NOMO-1 treated with DMSO at 0.1 percent for 48 hours (cell line): ENCODE results near the gene KIF5A.

Experiments
- DNase-seq: peaks from one replicate; lab custom pipeline; 2025; ENCODE audit not compliant: unreplicated experiment; lab: John Stamatoyannopoulos, UW

KIF5A gene

GRCh38 chr12:57604992-57605810, 55.4 kb downstream of the KIF5A start:
- DNase-seq, result no peak

- DNase-seq, result no peak
Observed at GRCh38 chr12:57605811-57606311, 56.0 kb downstream of the KIF5A start.

- DNase-seq, result no peak
Observed at GRCh38 chr12:57606399-57606798, 56.6 kb downstream of the KIF5A start.

- DNase-seq, result no peak
Observed at GRCh38 chr12:57606821-57607220, 57.0 kb downstream of the KIF5A start.

GRCh38 chr12:57607958-57608663, 58.3 kb downstream of the KIF5A start:
- no peak for DNase-seq

GRCh38 chr12:57609101-57609780, 59.4 kb downstream of the KIF5A start:
- DNase-seq, result no peak

GRCh38 chr12:57609781-57610553, 60.1 kb downstream of the KIF5A start:
- DNase-seq, result no peak

- DNase-seq, result no peak
Observed at GRCh38 chr12:57610554-57611107, 60.8 kb downstream of the KIF5A start.

- no peak for DNase-seq
Observed at GRCh38 chr12:57611108-57611826, 61.4 kb downstream of the KIF5A start, which contains the start of gene ARHGEF25. TSS of gene ARHGEF25 (plus strand) at chr12:57611435. CDS start at chr12:57611895, 460 bp downstream.

- DNase-seq, result no peak
Observed at GRCh38 chr12:57611827-57612710, 62.2 kb downstream of the KIF5A start.

- no peak for DNase-seq
Observed at GRCh38 chr12:57612711-57613426, 63.0 kb downstream of the KIF5A start.

- DNase-seq, result no peak
Observed at GRCh38 chr12:57613427-57614109, 63.7 kb downstream of the KIF5A start.

GRCh38 chr12:57614178-57614947, 64.5 kb downstream of the KIF5A start:
- DNase-seq, result no peak

GRCh38 chr12:57614948-57615500, 65.2 kb downstream of the KIF5A start:
- DNase-seq, result no peak

- no peak for DNase-seq
Observed at GRCh38 chr12:57615637-57616036, 65.8 kb downstream of the KIF5A start.

- no peak for DNase-seq
Observed at GRCh38 chr12:57616383-57617101, 66.7 kb downstream of the KIF5A start.
